Activated CD4-positive, alpha-beta T cell treated with anti-CD3 and anti-CD28 coated beads, Interleukin-2, amount 50 U/mL, for 1 hour (primary cell): ENCODE results near the gene CDHR2.
"Not testable (repeated sequence)": the region's sequence is repeated elsewhere in the genome, so short reads cannot be mapped to it uniquely, and the experiment has no call there.

Source experiments
- DNase-seq: peaks from one replicate; pipeline ENCODE4 v3.0.0-alpha.2; 2020

CDHR2 gene

GRCh38 chr5:176575066-176575465 lies 25.9 kb downstream of the CDHR2 start:
- DNase-seq: no peak

GRCh38 chr5:176575488-176576422 lies 26.6 kb downstream of the CDHR2 start:
- no peak for DNase-seq

DNA sequence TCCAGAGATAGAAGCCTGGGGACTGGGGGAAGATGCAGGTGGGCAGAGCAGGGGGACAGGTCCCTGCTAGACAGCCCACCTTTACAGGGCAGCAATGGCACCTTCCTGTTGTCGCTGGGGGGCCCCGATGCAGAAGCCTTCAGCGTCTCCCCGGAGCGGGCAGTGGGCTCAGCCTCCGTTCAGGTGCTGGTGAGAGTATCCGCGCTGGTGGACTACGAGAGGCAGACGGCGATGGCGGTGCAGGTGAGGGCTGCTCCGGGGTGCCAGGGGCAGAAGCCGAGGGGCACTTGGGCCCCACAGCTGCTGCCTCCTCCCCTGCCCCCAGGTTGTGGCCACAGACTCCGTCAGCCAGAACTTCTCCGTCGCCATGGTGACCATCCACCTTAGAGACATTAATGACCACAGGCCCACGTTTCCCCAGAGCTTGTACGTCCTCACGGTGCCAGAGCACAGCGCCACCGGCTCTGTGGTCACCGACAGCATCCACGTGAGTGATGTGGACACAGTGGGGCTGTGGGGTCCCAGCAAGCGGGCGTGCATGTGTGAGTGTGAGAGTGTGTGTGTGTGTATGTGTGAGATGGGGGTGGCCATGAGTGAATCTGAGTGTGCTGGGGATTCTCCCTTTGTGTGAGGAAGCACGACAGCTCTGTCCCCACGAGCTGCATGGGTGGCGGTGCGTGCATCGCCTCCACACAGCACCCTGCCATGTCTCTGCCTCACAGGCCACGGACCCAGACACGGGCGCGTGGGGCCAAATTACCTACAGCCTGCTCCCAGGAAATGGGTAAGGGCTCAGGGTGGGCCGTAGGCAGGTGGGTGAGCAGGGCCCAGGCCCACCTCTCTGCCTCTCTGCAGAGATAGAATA lies 28.4 kb downstream of the CDHR2 start:
- DNase-seq: no peak

- peak; percentile 42 for DNase-seq
Measured at GRCh38 chr5:176578391-176578808, 29.3 kb downstream of the CDHR2 start.

GRCh38 chr5:176579323-176579722 lies 30.2 kb downstream of the CDHR2 start:
- no peak for DNase-seq

DNA sequence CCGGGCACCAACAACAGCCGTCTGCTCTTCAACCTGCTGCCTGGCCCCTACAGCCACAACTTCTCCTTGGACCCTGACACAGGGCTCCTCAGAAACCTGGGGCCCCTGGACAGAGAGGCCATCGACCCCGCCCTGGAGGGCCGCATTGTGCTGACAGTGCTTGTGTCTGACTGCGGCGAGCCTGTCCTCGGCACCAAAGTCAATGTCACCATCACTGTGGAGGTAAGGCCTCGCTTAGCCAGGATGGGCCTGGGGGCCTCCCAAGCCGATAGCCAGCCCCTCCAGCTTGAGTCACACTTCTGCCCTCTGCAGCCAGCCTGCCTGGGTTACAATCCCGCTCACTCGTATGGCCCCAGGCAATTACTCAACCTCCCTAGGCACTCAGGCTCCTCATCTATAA lies 32.2 kb downstream of the CDHR2 start:
- DNase-seq: no peak

DNA sequence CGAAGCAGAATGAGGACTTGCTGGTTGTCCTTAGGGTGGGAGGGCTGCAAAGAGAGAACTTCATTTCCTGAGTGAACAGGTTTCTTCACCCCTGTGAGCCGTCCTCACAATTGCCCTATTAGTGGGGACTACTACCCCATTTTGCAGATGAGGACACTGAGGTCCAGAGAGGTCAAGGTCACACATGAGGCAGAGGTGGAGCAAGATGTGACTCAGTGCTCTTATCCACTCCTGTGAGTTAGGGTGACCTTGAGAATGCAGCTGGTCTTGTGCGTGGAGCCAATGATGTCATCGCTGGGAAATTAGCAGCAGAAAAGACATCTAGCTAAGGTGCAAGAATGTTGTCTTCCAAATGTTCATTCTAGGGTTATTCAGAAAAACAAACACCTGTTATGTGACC lies 33.9 kb downstream of the CDHR2 start:
- no peak for DNase-seq

DNA sequence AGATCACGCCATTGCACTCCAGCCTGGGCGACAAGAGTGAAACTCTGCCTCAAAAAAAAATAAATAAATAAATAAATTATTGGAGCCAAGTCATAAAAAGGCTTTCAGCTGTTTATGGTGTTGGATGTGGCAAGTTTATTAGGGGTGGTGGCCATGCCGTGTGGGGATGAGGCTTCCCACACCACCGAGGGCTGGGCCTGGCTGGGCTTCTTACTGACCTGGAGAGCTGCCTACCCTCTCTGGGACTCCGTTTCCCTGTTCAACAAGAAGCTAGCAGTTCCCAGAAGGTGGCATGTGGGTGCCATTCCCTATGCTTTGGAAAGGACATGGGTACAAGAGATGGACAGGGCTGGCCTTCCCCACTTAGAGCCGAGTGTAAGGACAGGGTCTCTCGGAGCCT lies 38.3 kb downstream of the CDHR2 start:
- DNase-seq: no peak

DNA sequence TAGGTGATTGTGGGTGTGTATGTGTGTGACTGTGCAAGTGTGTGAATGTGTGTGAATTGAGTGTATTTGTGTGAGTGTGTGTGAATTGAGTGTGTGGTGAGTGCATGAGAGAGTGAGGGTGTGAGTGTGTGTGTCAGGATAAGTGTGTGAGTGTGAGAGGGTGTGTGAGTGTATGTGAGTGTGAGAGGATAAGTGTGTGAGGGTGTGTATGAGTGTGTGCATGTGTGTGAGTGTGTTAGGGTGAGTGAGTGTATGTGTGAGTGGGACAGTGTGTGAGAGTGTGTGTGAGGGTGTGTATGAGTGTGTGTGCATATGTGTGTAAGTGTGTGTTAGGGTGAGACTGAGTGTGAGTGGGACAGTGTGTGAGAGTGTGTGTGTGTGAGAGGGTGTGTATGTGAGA lies 39.2 kb downstream of the CDHR2 start:
- no peak for DNase-seq

- DNase-seq: no peak
Measured at GRCh38 chr5:176589039-176589769, 40.1 kb downstream of the CDHR2 start.

GRCh38 chr5:176590035-176590717 lies 41.0 kb downstream of the CDHR2 start:
- no peak for DNase-seq

DNA sequence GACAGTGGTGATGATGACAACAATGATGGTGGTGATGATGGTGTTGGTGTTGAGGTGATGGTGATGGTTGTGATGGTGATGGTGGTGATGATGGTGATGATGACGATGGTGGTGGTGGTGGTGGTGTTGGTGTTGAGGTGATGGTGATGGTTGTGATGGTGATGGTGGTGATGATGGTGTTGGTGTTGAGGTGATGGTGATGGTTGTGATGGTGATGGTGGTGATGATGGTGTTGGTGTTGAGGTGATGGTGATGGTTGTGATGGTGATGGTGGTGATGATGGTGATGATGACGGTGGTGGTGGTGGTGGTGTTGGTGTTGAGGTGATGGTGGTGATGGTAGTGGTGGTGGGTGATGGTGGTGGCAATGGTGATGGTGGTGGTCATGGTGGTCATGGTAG lies 42.5 kb downstream of the CDHR2 start:
- not testable (repeated sequence) for DNase-seq

DNA sequence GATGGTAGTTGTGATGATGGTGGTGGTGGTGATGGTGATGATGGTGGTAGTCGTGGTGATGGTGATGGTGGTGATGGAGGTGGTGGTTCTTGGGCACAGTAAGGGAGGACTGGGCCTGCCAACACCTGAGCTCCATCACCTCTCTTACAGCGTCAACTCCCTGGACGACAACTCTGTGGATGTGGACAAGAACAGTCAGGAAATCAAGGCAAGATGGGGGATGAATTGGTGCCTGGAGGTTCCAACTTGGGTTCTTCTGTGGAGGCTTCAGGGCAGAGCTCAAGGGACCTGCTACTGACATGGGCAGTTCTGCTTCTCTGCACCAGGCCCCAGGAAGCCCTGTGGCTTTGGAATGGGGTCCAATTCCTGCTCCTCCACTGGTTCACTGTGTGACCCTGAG lies 43.4 kb downstream of the CDHR2 start:
- no peak for DNase-seq

- DNase-seq: no peak
Measured at GRCh38 chr5:176593273-176593869, 44.2 kb downstream of the CDHR2 start.

GRCh38 chr5:176594554-176594953 lies 45.4 kb downstream of the CDHR2 start:
- DNase-seq: no peak

GRCh38 chr5:176595386-176595943 lies 46.3 kb downstream of the CDHR2 start:
- no peak for DNase-seq

- no peak for DNase-seq
Measured at GRCh38 chr5:176596069-176596644, 47.0 kb downstream of the CDHR2 start.

DNA sequence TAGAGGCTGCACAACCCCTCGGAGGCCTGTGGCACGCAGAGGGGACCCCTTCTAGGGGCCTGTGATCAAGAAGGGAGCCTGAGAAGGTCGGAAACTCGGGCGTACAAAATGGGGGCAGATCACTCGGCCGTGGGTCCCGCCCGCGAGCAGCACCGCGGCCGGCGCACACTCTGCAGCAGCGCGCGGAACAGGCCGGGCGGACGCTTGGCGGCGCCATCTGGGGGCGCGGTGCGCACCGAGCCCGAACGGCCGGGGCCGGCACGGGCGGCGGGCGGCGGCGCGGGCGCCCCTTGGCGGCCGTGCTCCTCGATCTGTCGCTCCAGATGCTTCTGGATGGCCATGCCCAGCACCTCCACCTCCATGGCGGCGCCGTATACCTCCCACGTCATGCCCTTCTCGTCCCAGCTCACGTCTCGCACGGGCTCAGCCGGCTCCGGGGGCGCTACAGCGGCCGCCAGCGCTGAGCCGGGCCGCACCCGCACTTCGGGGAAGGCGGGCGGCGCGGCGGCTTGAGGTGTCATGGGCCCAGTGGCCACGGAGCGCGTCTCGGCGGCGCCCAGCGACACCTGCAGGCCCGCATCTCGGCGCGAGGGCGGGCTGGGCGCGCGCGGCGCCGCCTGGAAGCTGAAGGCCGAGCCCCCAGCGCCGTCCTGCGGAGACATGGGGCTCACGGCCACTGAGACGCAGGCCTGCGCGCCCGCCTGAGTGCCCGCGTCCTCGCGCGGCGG lies 47.7 kb downstream of the CDHR2 start:
- DNase-seq: peak; percentile 68

DNA sequence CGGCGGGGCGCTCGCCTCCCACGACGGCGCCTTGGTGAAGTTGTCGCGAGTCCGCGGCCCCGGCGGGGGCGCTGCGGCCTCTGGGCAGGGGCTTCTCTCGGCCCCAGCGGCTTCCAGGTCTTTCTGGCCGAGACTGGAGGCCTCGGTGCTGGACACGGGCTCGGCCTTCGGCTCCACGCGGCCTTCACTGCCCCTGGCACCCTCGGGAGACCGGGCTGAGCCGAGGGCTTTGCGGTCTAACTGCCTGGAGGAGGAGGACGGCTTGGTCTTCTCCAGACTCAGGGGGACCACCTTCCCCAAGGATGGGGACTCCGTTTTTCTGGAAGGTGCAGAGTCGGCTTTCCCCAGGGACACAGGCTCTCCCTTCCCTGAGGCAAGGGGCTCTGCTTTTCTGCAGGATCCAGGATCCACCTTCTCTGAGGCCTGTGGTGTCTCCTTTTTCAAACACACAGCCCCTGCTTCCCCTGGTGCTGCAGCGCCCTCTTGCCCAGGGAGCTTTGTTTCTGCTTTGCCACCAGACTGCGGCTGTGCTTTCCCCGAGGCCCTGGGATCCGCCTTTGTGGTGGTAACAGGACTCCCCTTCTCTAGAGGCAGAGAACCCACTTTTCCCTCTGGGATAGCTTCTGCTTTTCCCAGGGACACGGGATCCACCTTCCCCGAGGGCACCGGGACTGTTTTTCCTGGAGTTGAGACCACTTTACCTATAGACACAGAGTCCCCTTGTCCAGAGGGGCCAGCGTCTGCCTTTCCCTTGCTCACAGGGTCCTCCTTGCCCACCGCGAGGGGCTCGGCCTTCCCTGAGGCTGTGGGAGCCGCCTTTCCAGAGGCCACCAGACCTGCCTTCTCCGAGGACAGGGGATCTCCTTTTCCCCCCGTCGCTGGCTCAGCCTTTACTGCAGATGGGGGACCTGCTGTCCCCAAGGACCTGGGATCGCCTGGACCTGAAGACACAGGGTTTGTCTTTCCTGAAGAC lies 48.6 kb downstream of the CDHR2 start:
- DNase-seq: no peak
